Ovary (tissue), 9 donors: ENCODE results near the gene CRTC3. TPM values are rescaled to one million over a fixed set of nuclear protein-coding genes. Genes with fewer than 3 reads are reported as not detected.

Source experiments
- DNase-seq, 5 donors: peaks; one replicate each; pipeline ENCODE4 v3.0.0-alpha.2; 2019 to 2020
- H3K27ac ChIP-seq, 2 donors: fragments of 200-600 bp; one replicate each; pipeline versions ENCODE4 v1.5.1 to v1.8.0; 2019 to 2022
- H3K27me3 ChIP-seq: fragments of 200-600 bp; one replicate; pipeline ENCODE4 v1.8.0; 2022
- H3K36me3 ChIP-seq: fragments of 200-600 bp; sonication (generic); one replicate; pipeline ENCODE4 v1.5.1; 2019
- H3K4me1 ChIP-seq: one replicate; pipeline ENCODE4 v1.8.1; 2013; ENCODE audit warnings: mild to moderate bottlenecking, moderate library complexity; ENCODE audit not compliant: insufficient read depth
- H3K4me3 ChIP-seq: fragments of 200-600 bp; sonication (generic); one replicate; pipeline ENCODE4 v1.5.1; 2017
- H3K9me3 ChIP-seq, 2 donors: fragments of 200-600 bp in 1 of 2; sonication (generic) in 1 of 2; one replicate each; pipeline versions ENCODE4 v1.5.1 to v1.8.1; 2013 to 2019; ENCODE audit warnings: mild to moderate bottlenecking in 1 of 2, moderate library complexity in 1 of 2
- CTCF ChIP-seq, 3 donors: fragments of 450-650 bp in 2 of 3; fragments of 200-600 bp in 1 of 3; IDR thresholded peaks; one replicate each; pipeline versions ENCODE4 v1.5.1 to v1.8.0; 2016 to 2022; ENCODE audit warnings: antibody characterized with exemption in 3 of 3, mild to moderate bottlenecking in 1 of 3
- EP300 ChIP-seq: sonication (generic); formaldehyde crosslinking; IDR thresholded peaks from one replicate; pipeline ENCODE4 v1.6.1; 2017; ENCODE audit warnings: antibody characterized with exemption
- POLR2A ChIP-seq: fragments of 450-650 bp; IDR thresholded peaks from one replicate; pipeline ENCODE4 v1.6.1; 2017; ENCODE audit warnings: antibody characterized with exemption, mild to moderate bottlenecking, moderate library complexity
- WGBS, 3 donors: extraction: QIAGEN DNeasy Blood & Tissue Kit in 1 of 3; methylation state at CpG; one replicate each; pipeline versions ENCODE4 v1.1.5 to v1.1.7; 2013 to 2017; 5-methylcytosine and 5-hydroxymethylcytosine counted together
- intact Hi-C, 4 donors: fragments of 100-400 bp; cut with DNase I; formaldehyde crosslinking; loops; one replicate each; pipeline versions ENCODE4 v1.11.0 to v1.15.1; 2022 to 2023
- polyA plus RNA-seq, 2 donors: library from polyadenylated mRNA; stranded (reverse); fragments of 200-250 nt in 1 of 2; fragments of 350-450 nt in 1 of 2; fragmentation: Illumina TruSeq in 1 of 2; extraction: RNeasy Lipid Tissue Mini Kit (QIAGEN cat#74804) in 1 of 2; gene quantifications; one replicate each; pipeline ENCODE4 v1.2.3, GENCODE V29; 2013 to 2014
- total RNA-seq, 7 donors: library from RNA; depleted of rRNA in 2 of 7; stranded (reverse); fragments of >200 nt in 2 of 7; fragmentation: NEBNext Ultra II Directional in 3 of 7; extraction: Animal tissue kit (Norgen Biotek cat#: 25700) in 3 of 7; gene quantifications; one replicate each; pipeline versions ENCODE4 v1.1.0 to v1.2.4, GENCODE V29; 2016 to 2023
- donor health status: DM: no; HTN: no; CAD: no; lungs with moderate emphysema.
- donor health status: DM: no; HTN: no; CAD: no.
- donor health status: Bipolar disorder and iron deficiency.
- donor health status: DM: yes; HTN: yes; CAD: no.
- donor health status: DM: no; HTN: no; CAD: no.
- donor health status: DM: yes; HTN: yes; CAD: no.

The CRTC3 gene
- total and polyA plus RNA-seq, 9 donors: 36.9 to 106 (median 85.4) TPM

GRCh38 chr15:90545095-90545494, 15.4 kb downstream of the CRTC3 start:
- intact Hi-C loops: no loop called here

DNA sequence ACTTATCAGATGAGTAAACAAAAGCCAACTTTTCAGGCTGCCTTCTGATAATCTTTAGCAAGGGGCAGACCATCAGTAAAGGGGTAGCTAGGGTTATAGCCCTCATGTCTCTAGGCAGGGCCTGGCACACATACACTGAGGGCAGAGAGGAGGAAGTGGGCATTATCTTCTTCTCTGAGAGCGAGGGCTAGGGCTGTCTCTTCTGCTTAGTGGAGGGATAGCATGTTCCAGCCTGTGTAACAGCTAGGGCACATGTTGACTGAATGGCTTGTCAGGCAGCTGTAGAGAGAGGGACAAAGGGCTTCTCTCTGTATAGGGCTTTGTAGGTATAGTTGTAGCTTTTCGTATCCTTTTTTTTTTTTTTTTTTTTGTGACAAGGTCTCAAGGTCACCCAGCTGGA, 17.8 kb downstream of the CRTC3 start:
- no peak for TF ChIP-seq EP300
- no peak for TF ChIP-seq CTCF (IDR thresholded peaks at IDR 0.05)
- TF ChIP-seq POLR2A: no peak
- no peak for DNase-seq
- Histone ChIP-seq H3K4me3 (no peak overlapping the region), H3K27me3 (no peaks in the 10 kb centered on the region), H3K4me1 (peaks cover 7% of the 10 kb centered on the region), H3K9me3 (no peaks in the 10 kb centered on the region), H3K27ac (no peak overlapping the region), H3K36me3 (no peaks in the 10 kb centered on the region)
- intact Hi-C loops: no loop called here
- WGBS, 3 donors: 78 to 90% (median 87%) methylated on average over 2 of the region's 2 CpGs

More at GRCh38 chr15:90545095-90545494, 15.4 kb downstream of the CRTC3 start:
- no peaks in the 10 kb centered on the region for H3K27me3 ChIP-seq
- H3K4me1 ChIP-seq: no peaks in the 10 kb centered on the region
- TF ChIP-seq POLR2A (no peak), CTCF (IDR thresholded peaks at IDR 0.05) (no peak), EP300 (no peak)
- no peak overlapping the region for H3K4me3 ChIP-seq
- 93 to 97% (median 95%) methylated on average over 7 of the region's 7 CpGs for WGBS, 3 donors
- H3K36me3 ChIP-seq: no peaks in the 10 kb centered on the region
- no peaks in the 10 kb centered on the region for H3K9me3 ChIP-seq
- no peak overlapping the region for H3K27ac ChIP-seq
- no peak for DNase-seq

DNA sequence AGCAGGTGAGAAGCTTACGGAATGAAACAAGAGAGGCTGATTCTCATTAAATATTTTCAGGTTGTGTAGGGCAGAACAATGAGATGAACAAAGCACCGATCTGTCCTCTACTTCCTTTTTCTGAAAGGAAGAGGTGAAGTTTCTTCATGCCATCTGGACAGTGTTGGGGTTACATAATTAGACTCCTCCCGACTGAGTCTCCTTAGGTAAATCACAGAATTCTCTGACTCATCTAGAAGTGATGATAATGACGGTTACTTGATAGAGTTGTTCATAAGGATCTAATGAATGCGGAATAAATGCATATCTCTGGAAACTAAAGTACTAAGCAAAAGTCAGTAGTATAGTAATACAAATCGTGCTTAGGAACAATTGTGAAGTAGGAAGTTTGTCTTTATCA, 21.2 kb downstream of the CRTC3 start:
- Histone ChIP-seq H3K9me3 (no peaks in the 10 kb centered on the region), H3K4me3 (no peak overlapping the region), H3K4me1 (peaks cover 11% of the 10 kb centered on the region), H3K36me3 (no peaks in the 10 kb centered on the region), H3K27me3 (no peaks in the 10 kb centered on the region), H3K27ac (no peak overlapping the region)
- intact Hi-C loops: no loop called here
- 80 to 85% (median 84%) methylated on average over 6 of the region's 6 CpGs for WGBS, 3 donors
- TF ChIP-seq POLR2A (no peak), EP300 (no peak), CTCF (IDR thresholded peaks at IDR 0.05) (no peak)
- DNase-seq: no peak

DNA sequence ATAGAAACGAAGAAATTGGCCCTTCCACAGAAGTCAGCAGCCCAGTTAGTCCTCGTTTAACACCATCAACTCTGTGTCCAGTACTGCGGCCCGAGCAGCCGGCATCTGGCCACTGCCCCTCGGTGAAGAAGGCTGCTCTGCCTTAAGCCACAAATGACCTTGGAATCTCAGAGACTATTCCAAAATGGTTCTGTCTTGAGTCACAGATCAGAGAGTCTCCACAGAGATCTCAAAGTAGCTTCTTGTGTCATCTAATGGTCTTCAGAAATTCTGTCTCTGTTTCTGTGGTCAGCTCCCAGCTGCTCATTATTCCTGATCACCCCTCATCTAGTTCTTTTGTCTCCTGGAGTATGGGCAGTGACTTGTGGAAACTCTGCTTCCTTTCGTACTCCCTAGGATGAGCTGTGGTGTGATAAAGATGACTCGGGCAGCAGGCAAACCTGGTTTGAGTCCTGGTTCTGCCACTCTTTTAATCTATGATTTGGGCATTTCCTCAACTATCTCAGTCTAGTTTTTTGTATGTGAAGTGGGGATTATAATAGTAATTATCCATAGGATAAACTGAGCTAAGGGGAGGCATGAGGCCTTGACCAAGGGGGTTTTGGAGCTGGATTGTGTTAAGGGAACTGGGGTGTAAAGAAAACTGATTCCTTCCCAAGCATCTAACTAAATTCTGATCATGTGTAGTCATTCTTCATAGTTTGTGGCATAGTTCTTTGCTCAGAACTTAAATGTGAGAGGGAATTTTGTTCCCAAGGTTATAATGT, 22.6 kb downstream of the CRTC3 start:
- no peaks in the 10 kb centered on the region for H3K27me3 ChIP-seq
- no peak for TF ChIP-seq CTCF (IDR thresholded peaks at IDR 0.05)
- no peak for TF ChIP-seq POLR2A
- no peak for TF ChIP-seq EP300
- no peaks in the 10 kb centered on the region for H3K9me3 ChIP-seq
- H3K36me3 ChIP-seq: no peaks in the 10 kb centered on the region
- H3K4me3 ChIP-seq: no peak overlapping the region
- DNase-seq: peak; percentile 44 to 64 (median 49)
- peak overlapping the region; percentile 49 to 74 for H3K27ac ChIP-seq
- peaks cover 14% of the 10 kb centered on the region for H3K4me1 ChIP-seq
- intact Hi-C loops: no loop called here
- WGBS, 3 donors: 8 to 29% (median 21%) methylated on average over 8 of the region's 8 CpGs
